HG02610 (cell line): ENCODE measurements around the gene CAPN5.
"Not testable (repeated sequence)": the region's sequence is repeated elsewhere in the genome, so short reads cannot be mapped to it uniquely, and the experiment has no call there.

Experiments
- ATAC-seq: cut with Tn5 transposase; IDR thresholded peaks from one replicate; pipeline ENCODE4 v1.9.1; 2021; ENCODE audit warnings: mild to moderate bottlenecking, moderate library complexity; ENCODE audit not compliant: unreplicated experiment

CAPN5 gene

GRCh38 chr11:77042111-77042726 is 24.6 kb upstream of the CAPN5 start:
- no peak for ATAC-seq

GRCh38 chr11:77044356-77044755 is 22.4 kb upstream of the CAPN5 start:
- ATAC-seq = no peak

GRCh38 chr11:77044886-77045285 is 21.9 kb upstream of the CAPN5 start:
- ATAC-seq = no peak

- peak; percentile 39 for ATAC-seq
These were observed 20.7 kb upstream of the CAPN5 start for GRCh38 chr11:77046060-77046501.

GRCh38 chr11:77047007-77047927 is 19.5 kb upstream of the CAPN5 start:
- peak; percentile 80 for ATAC-seq

GRCh38 chr11:77047928-77048446 is 18.8 kb upstream of the CAPN5 start:
- not testable (repeated sequence) for ATAC-seq

- no peak for ATAC-seq
These were observed 17.7 kb upstream of the CAPN5 start for GRCh38 chr11:77049026-77049425.

- no peak for ATAC-seq
These were observed 15.3 kb upstream of the CAPN5 start for GRCh38 chr11:77051511-77051910.

- ATAC-seq = no peak
These were observed 14.3 kb upstream of the CAPN5 start for GRCh38 chr11:77052518-77052917.

- no peak for ATAC-seq
These were observed 13.4 kb upstream of the CAPN5 start for GRCh38 chr11:77053217-77054015.

GRCh38 chr11:77054084-77054483 is 12.7 kb upstream of the CAPN5 start:
- ATAC-seq = no peak

- no peak for ATAC-seq
These were observed 11.6 kb upstream of the CAPN5 start for GRCh38 chr11:77055101-77055561.

- no peak for ATAC-seq
These were observed 10.9 kb upstream of the CAPN5 start for GRCh38 chr11:77055913-77056312.

GRCh38 chr11:77056814-77057402 is 9.9 kb upstream of the CAPN5 start:
- ATAC-seq = no peak

- ATAC-seq = no peak
These were observed 8.8 kb upstream of the CAPN5 start for GRCh38 chr11:77057938-77058474.

GRCh38 chr11:77058900-77059299 is 7.9 kb upstream of the CAPN5 start:
- ATAC-seq = no peak

- no peak for ATAC-seq
These were observed 7.0 kb upstream of the CAPN5 start for GRCh38 chr11:77059806-77060205.

- no peak for ATAC-seq
These were observed 6.5 kb upstream of the CAPN5 start for GRCh38 chr11:77060234-77060633.

GRCh38 chr11:77061258-77061657 is 5.5 kb upstream of the CAPN5 start:
- ATAC-seq = not testable (repeated sequence)

GRCh38 chr11:77062924-77063323 is 3.8 kb upstream of the CAPN5 start:
- ATAC-seq = no peak
